ENCODE measurements around the gene SMOC2.

The SMOC2 gene

GRCh38 chr6:168581706-168582105 lies 140.7 kb downstream of the SMOC2 start:
- FAIRE-seq = no peak

- FAIRE-seq = no peak
These were observed 141.6 kb downstream of the SMOC2 start for GRCh38 chr6:168582571-168582981.

DNA sequence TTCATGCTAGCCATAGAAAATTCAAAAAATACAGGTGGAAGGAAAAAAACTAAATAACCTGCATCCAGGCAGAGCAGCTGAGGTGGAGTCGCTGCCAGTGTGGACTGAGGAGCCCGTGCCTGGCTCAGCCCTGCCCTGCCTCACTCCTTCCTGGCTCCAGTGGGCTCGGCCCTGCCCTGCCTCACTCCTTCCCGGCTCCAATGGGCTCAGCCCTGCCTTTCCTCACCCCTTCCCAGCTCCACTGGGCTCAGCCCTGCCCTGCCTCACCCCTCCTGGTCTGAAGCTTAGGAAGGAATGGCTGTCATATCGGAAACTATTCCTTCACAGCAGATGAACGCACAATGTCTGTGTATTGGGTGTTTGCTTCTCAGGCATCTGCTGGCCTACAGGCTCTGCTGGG lies 142.1 kb downstream of the SMOC2 start:
- FAIRE-seq = no peak

GRCh38 chr6:168583821-168584220 lies 142.8 kb downstream of the SMOC2 start:
- FAIRE-seq = no peak

GRCh38 chr6:168584249-168584648 lies 143.3 kb downstream of the SMOC2 start:
- no peak for FAIRE-seq

GRCh38 chr6:168584671-168585070 lies 143.7 kb downstream of the SMOC2 start:
- no peak for FAIRE-seq

DNA sequence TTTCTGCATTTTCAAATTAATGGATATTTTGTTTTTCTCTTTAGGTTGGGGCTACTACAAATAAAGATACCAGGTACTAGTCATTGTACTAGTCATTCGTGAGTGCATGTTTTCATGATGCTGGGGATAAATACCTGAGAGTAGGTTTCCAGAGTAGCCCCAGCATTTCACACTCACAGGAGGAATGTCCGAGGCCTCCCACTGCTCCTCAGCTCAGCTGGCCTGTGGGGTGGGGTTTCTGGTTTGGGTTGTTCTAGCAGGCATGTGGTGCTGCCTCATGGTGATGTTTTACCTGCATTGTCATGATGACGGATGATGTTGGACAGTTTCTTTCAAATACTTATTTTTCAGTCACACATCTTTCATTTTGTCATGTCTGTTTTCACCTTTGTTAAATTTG lies 144.5 kb downstream of the SMOC2 start:
- FAIRE-seq = no peak

DNA sequence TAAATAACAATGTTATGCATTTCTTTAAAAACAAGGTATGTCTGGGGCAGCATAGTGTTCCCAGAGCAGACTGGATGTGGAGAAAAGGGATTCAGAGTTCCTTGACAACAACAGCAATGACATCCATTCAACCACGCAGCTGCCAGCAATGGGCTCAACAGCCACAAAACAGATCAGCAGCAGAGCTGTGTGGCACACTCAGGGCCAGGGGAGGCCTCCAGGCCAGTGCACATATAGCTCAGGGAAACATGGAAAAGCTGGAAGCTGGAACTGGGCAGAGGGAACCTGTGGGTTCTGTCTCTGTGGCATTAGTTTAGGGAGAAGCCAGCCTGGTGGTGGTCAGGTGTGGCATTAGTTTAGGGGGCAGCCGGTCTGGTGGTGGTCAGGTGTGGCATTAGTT lies 148.3 kb downstream of the SMOC2 start:
- no peak for FAIRE-seq

DNA sequence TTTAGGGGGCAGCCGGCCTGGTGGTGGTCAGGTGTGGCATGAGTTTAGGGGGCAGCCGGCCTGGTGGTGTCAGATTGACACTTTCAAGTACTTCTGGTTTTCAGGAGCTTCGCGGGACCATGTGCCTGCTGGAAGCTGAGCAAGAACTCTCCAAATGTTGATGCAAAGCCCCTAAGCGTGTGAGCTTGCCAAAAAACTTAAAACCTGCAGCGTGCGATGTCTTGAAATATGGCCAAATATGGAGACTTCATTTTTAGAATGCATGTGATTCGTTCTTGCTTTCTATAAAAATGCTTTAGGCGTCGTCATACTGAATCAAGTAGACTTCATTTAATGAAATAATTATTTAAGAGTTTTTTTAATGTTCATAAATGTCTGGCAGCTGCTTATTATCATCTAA lies 149.4 kb downstream of the SMOC2 start:
- no peak for FAIRE-seq

GRCh38 chr6:168596344-168596743 lies 155.4 kb downstream of the SMOC2 start:
- FAIRE-seq = no peak

DNA sequence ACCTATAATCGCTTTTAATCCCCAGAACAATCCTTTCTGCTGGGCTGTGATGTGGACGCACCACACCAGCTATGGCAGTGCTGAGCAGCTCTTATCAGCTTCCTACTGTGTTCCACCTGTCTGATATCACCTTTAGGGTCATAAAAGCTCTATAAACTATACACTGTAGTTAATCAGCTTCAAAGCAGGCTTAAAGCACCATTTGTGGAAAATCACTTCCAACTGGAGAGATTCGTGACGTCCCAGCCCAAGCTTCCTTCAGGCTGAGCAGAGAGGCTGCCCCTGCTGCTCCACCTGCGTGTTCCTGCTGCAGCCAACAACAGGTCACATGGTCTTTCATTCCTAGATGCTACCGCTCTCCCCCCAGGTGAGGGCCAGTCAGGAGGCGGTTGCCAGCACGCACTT lies 156.5 kb downstream of the SMOC2 start:
- no peak for FAIRE-seq

DNA sequence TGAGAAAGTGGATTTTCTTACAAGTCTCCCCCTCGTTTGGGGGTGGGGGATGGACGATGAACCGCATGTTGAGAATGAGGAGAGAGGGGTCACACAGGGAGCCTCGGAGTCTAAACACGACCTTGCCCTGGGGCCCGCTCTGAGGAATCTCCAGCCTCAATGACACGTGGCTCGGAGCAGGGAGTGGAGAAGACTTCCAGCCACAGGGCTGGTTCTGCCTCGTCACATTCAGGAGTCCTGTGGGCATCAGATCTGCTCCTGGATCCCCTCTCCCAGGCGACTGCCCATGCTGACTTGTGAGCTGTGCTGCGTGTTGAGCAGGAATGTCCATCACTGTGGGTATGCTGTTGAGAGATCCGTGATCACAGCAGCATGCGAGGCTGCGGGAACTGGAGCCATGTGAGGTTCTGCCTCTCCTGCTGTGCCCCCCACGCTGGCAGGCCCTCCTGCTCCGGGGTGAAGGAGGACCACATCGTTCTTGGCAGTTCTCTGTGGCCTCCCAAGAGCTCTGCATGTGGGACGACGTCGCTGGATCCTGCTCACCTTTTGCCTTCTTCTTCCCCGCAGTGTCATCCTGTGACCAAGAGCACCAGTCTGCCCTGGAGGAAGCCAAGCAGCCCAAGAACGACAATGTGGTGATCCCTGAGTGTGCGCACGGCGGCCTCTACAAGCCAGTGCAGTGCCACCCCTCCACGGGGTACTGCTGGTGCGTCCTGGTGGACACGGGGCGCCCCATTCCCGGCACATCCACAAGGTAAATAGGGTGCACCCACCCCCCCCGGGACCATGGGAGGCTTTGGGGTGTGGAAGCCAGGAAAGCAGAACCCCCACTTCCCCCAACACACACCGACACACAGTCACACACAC lies 157.5 kb downstream of the SMOC2 start:
- FAIRE-seq = no peak

- no peak for FAIRE-seq
These were observed 158.1 kb downstream of the SMOC2 start for GRCh38 chr6:168599118-168599494.

GRCh38 chr6:168599769-168600330 lies 158.9 kb downstream of the SMOC2 start:
- no peak for FAIRE-seq

DNA sequence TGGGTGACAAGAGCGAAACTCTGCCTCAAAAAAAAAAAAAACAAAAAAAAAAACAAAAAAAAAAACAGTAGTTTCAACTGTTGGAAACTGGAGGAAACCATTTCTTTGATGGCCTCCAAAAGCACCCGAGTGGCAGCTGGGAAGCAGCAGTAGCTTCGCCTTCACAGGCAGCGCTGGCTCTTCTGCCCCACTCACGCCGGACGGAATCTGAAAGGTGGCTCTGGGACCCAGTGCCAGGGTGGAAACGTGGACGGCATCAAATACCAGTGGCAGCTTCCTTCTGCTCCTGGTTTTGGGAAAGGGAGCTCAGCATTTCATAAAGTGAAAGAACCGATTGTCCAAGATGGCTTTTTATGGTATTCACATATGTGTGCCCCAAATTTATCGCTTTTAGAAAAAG lies 159.4 kb downstream of the SMOC2 start:
- FAIRE-seq = no peak

DNA sequence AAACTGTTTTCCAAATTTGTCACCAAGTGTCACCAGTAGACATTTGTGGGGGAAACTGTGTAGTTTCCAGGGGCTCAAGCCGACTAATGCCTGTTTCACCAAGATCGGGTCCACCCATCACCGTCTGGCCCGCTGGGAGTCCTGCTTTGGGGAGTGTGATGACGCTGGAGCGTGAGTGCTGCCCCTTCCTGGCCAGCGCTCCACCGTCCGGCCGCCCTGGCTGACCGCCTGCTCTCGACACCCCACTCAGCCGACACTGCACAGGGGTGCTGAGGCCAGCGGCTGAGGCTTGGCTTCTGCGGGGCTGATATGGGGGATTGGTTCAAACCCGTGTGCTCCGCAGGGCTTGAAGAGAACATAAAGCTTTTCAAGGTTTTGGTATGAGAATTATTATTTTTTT lies 160.1 kb downstream of the SMOC2 start:
- FAIRE-seq = no peak

DNA sequence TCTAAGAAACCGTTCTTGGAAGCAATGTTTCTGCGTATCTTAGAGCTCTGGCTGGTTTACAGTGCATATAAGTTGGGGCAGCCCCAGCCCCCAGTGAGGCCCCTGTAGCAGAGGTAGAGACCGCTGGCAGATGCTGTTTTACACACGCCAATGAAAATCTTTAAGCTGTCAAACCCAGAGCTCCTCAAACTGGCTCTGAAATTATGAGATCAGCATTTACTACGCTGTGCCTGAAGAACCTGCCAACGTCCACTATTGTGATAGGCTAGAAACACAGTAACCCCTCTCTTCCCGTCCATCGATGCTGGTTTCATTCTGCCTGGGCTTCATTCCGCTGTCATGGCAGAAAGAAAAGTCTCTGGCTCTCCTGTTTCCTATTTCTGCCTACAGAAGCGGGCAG lies 160.6 kb downstream of the SMOC2 start:
- FAIRE-seq = no peak

DNA sequence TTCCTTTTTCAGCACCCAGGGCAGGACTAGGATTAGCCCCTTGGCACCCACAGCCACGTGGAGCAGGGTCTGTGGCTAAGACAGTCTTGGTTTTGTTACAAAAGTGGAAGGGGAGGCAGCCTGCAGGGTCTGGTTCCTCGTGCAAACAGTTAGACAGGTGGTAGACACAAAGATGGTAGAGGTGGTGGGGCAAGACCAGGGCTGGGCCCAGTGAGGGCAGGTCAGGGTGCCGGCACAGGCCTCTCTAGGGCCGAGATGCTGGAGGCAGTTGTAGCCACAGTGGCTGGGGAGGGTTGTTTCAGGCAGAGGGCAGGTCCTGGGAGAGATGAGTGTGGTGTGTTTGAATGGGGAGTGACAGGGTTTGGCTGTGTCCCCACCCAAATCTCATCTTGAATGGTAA lies 161.6 kb downstream of the SMOC2 start:
- no peak for FAIRE-seq

DNA sequence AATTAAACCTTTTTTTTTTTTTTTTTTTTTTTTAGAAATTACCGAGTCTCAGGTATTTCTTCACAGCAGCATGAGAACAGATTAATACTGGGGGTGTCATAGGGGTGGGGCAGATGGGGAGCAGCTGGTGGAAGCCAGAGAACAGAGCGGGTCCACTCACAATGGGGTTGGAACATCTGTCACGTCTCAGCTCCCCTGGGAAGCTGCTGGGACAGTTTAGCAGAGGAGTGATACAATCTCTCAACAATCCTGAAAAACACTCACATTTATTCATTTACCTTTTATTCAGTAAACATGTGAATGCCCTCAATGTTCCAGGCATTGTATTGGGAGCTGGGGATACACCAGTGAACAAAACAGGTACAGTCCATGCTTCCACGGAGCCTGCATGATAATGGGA lies 162.2 kb downstream of the SMOC2 start:
- no peak for FAIRE-seq

- no peak for FAIRE-seq
These were observed 165.0 kb downstream of the SMOC2 start for GRCh38 chr6:168605964-168606363.

GRCh38 chr6:168606722-168607121 lies 165.7 kb downstream of the SMOC2 start:
- FAIRE-seq = no peak

DNA sequence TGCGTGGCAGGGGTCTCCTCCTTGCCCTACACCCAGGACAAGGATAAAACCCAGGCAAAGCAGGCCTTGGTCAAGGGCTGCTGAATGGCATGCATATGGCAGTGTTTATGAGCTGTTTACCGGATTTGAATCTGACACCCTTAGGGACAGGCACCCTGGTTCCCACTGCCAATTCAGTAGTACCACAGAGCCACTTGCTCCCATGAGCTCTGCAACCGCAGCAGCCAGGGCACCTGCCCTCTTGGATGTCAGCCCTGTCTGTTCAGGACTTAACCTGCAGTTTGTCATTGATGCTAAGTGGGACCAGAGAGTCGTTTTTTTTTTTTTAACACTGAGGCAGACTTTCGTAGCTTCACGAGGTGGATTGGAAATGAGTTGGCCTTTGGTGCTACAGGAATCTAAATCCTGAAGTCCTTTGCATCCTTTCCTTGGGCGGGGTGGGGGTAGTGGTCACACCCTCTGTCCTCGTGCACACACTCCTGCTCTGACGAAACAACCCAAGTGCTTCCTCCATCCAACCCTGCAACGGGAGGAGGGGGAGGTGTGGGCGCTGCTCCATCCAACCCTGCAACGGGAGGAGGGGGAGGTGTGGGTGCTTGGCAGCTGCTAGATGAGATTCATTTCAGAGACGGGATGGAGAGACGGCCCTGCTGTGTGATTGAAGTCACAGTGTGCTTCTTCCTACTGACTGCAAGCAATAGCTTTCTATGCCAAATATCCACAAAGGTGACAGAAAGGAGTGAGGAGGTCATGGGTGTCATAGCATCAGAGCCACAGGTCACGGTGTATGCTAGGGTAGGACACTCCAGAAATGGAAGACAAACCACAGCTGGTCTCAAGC lies 166.5 kb downstream of the SMOC2 start:
- no peak for FAIRE-seq

- no peak for FAIRE-seq
These were observed 167.1 kb downstream of the SMOC2 start for GRCh38 chr6:168608113-168608400.

DNA sequence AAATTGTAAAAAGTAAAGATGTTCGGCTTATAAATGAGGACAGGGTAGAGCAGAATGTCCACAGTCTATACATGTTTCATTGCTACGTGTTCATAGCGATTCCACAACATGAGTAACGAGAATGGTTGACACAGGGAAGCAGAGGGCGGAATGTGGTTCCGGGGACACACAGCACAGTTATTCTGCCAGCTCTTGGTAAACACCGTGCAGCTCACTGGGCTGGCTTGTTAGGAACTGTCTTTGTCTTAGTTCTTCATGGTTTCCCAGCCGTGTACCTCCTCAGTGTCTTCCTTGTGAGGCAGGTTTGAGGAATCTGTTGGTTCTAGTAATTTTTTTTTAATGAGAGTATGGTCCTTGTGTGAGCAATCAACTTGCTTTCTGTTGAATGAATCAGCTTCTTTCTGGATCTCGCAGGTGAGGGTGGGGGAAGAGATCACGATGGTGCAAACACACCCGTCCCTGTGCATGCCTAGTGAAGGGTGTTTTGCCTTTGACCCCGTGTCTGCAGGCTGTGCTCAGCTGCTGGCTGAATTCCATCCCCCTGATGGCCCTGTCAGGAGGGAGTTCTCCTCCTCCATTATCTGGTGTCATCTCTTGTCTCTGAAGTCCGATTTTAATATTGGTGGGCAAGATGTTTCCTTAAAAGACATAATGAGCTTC lies 168.2 kb downstream of the SMOC2 start:
- no peak for FAIRE-seq

Measured in G401.6 (cell line).